Progenitor cell of endocrine pancreas (in vitro differentiated cells): ENCODE data around the gene USP6NL. TPM values are rescaled to one million over a fixed set of nuclear protein-coding genes. Genes with fewer than 3 reads are reported as not detected.

Experiments
- DNase-seq: peaks from one replicate; pipeline ENCODE4 v3.0.0; 2021; ENCODE audit warnings: low spot score; ENCODE audit not compliant: unreplicated experiment
- H3K27ac Mint-ChIP-seq: 2 replicates; pipeline ENCODE4 v1.8.0; 2021; ENCODE audit warnings: mild to moderate bottlenecking, moderate library complexity, mixed read lengths
- H3K27me3 Mint-ChIP-seq: 2 replicates; pipeline ENCODE4 v1.8.0; 2021; ENCODE audit warnings: mixed read lengths
- H3K36me3 Mint-ChIP-seq: 2 replicates; pipeline ENCODE4 v1.8.0; 2022; ENCODE audit warnings: mixed read lengths; ENCODE audit not compliant: insufficient read depth
- H3K4me1 Mint-ChIP-seq: 2 replicates; pipeline ENCODE4 v1.8.0; 2021; ENCODE audit warnings: low read depth, mixed read lengths
- H3K4me3 Mint-ChIP-seq: 2 replicates; pipeline ENCODE4 v1.8.0; 2021; ENCODE audit warnings: low read depth, mild to moderate bottlenecking, moderate library complexity, mixed read lengths
- H3K9me3 Mint-ChIP-seq: 2 replicates; pipeline ENCODE4 v1.8.0; 2021; ENCODE audit warnings: low read depth, mixed read lengths
- total RNA-seq: library from RNA; stranded (reverse); gene quantifications from 2 replicates; pipeline ENCODE4 v1.2.1, GENCODE V29; 2021
- TF ChIP-seq, protein P1 (sequence below): fragments of 200-600 bp; sonication (generic); IDR thresholded peaks from one replicate; pipeline ENCODE4 v1.5.0; 2021; ENCODE audit warnings: antibody characterized with exemption, mild to moderate bottlenecking; ENCODE audit not compliant: unreplicated experiment

Gene USP6NL
- total RNA-seq, 1 donor from 2014 or later: 37.3 TPM

DNA sequence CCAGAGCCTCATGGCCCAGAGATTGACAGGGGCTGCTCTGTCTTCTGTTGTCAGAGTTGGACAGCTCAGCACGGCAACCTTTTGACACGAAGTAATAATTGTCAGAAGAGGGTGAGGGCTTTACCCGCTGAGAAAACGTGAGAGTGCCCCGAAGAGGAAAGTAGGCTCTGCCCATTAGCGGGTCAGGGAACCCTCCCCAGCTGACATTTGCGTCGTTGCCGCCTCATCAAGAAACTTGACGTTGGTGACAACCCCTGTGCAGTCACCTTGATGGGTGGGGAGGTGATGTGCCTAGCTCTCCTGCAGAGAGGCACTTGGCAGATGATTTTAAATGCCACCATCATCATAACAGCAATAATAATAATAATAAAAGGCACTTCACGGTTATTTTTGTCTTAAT, 202.1 kb downstream of the USP6NL start:
- Mint-ChIP-seq H3K27ac (no peak overlapping the region), H3K9me3 (peaks cover 15% of the 10 kb centered on the region), H3K36me3 (peaks cover 3% of the 10 kb centered on the region), H3K4me1 (no peaks in the 10 kb centered on the region), H3K27me3 (peaks cover 8% of the 10 kb centered on the region), H3K4me3 (no peak overlapping the region)
- DNase-seq: no peak
- TF ChIP-seq, protein P1, sequence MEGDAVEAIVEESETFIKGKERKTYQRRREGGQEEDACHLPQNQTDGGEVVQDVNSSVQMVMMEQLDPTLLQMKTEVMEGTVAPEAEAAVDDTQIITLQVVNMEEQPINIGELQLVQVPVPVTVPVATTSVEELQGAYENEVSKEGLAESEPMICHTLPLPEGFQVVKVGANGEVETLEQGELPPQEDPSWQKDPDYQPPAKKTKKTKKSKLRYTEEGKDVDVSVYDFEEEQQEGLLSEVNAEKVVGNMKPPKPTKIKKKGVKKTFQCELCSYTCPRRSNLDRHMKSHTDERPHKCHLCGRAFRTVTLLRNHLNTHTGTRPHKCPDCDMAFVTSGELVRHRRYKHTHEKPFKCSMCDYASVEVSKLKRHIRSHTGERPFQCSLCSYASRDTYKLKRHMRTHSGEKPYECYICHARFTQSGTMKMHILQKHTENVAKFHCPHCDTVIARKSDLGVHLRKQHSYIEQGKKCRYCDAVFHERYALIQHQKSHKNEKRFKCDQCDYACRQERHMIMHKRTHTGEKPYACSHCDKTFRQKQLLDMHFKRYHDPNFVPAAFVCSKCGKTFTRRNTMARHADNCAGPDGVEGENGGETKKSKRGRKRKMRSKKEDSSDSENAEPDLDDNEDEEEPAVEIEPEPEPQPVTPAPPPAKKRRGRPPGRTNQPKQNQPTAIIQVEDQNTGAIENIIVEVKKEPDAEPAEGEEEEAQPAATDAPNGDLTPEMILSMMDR: no peak

DNA sequence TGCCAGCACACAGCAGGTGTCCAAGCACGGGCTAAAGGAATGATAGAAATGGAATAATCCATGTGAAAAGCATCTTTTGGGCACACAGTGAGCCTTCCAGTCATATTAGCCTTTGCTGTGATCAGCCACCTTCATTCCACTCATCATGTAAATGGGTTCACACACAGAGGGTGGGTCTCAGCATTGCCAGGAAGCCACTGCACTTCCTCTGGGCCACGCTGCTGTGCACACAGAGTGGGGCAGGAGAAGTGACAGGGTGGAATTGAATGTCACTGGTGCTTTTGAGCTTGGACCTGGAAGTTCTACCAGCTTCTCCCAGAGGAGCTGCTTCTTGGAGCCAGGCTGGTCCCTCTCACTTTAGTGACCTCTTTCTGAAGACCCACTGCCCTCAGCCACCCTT, 203.5 kb downstream of the USP6NL start:
- peaks cover 3% of the 10 kb centered on the region for H3K36me3 Mint-ChIP-seq
- no peak for DNase-seq
- H3K9me3 Mint-ChIP-seq: peaks cover 15% of the 10 kb centered on the region
- no peaks in the 10 kb centered on the region for H3K4me1 Mint-ChIP-seq
- no peak overlapping the region for H3K4me3 Mint-ChIP-seq
- no peak overlapping the region for H3K27ac Mint-ChIP-seq
- peaks cover 8% of the 10 kb centered on the region for H3K27me3 Mint-ChIP-seq
- TF ChIP-seq, protein P1: no peak

DNA sequence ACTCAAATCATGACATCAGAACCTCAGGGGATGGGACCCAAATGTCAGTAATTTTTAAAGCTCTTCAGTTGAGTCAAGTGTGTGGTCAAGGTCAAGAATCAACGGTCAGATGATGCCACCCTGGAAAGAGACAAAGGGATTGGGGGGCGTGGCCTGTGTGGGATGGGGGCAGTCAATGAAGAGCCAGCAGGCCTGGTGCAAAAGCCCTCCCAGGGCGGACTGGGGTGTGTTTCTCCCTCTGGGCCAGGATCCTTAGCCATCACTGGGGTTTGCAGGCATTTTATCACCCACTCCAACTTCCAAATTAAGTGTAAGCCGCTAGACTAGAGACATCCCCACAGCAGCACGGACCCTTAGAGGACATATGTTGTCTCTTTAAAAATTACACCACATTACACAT, 204.7 kb downstream of the USP6NL start:
- Mint-ChIP-seq H3K36me3 (no peaks in the 10 kb centered on the region), H3K9me3 (peaks cover 10% of the 10 kb centered on the region), H3K4me3 (no peak overlapping the region), H3K27ac (no peak overlapping the region), H3K4me1 (no peaks in the 10 kb centered on the region), H3K27me3 (peaks cover 8% of the 10 kb centered on the region)
- DNase-seq: no peak
- TF ChIP-seq, protein P1: no peak

DNA sequence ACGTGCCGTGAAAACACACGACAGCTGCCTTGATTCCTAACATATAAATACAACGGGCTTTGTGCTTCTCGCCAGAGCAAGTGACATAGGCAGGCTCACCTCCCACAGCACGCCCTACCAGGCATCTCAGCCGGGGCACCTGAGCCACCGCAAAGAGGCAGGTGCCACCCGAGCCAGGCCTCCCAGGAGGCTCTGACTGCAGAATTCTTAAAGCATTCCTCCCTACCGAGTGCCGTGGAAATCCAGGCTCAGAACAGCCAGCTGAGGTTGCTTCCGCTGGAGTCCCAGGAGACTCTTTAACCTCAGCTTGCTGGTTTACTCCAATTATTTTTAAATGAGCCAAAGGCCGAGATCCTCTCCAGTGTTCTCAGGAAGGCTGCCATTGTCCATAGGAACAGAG, 206.5 kb downstream of the USP6NL start:
- Mint-ChIP-seq H3K9me3 (peaks cover 5% of the 10 kb centered on the region), H3K4me3 (no peak overlapping the region), H3K36me3 (no peaks in the 10 kb centered on the region), H3K4me1 (no peaks in the 10 kb centered on the region), H3K27ac (no peak overlapping the region), H3K27me3 (peaks cover 10% of the 10 kb centered on the region)
- TF ChIP-seq, protein P1: no peak
- DNase-seq: no peak

Other genes with a start within 250 kb of the USP6NL start
- gene ECHDC3, start 130.7 kb upstream of the USP6NL start, total RNA-seq: 2.3 and 2.4 TPM in 2 replicates
- 18.8 and 19.0 TPM in 2 replicates for gene PROSER2, start 211.7 kb upstream of the USP6NL start, total RNA-seq